NCI-H2029 (cell line): Measurements from ENCODE around the gene TTLL5.
A peak's percentile ranks its signal among the peaks of the same experiment; 100 is the strongest.

Experiments
- DNase-seq: peaks from one replicate; lab custom pipeline; 2025; lab: John Stamatoyannopoulos, UW

The TTLL5 gene

DNA sequence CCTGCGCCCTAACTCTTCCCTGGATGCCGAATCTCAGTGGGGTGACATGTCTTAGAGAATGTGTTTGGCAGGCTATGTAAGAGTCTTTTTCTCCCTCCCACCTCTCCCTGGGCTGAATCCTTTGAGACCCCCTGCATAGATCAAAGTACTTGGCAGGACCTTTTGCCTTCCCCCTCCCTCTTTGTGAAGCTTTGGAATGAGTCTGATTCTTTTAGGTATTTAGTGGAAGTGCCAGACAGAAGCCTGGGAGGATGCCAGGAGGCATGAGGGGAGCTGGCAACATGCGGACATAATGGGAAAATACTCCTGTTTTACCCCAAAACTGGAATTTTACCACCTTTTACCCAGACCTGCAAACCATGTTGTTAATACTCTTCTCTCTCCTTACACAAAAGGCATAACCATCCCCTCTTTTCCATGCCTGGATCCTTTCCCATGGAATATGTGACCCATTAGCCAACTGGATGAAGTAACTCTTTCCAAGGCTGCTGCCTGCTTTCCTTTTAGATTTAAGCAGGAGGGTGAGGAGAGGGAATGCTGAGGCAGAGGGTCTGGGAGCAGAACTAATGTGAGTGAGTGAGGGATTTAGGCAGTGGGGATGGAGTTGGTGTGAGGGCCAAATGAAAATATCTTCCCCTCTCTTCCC lies 41.7 kb downstream of the TTLL5 start:
- DNase-seq: no peak

DNA sequence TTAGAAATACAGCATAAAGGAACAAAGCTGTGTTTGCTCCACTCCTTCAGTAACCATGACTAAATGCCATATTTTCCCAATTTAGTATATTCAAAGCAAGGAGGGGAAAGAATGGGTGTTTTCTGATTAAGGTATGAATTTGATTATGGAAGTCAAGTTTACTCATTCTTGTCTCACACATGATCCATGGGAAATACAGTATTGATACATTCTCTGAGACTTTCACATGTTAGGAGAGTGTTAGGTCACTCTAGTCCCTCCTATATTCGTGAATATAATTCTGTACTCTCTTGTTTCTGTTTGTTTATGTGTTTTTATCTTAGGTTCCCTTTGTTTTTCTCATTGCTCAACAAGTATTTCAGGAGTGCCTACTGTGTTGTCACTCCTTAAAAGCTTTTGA lies 42.4 kb downstream of the TTLL5 start:
- DNase-seq: no peak

DNA sequence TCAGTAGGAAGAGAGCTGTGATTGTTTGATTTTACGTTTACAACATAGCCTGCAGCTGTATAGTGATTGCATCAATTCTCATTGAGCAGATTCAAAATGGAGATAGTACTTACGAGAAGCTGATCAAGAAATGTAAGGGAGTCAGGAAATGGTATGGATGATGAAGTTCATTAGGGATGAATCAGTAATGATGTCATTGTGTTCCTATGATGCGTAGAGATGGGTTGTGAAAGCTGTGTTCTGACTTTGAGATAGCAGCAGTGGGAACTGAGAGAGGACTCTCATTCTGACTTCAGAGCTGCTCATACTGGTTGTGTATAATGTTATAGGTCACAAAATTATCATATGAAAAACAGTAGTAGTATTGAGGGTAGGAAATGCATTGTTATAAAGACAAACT lies 44.0 kb downstream of the TTLL5 start:
- no peak for DNase-seq

DNA sequence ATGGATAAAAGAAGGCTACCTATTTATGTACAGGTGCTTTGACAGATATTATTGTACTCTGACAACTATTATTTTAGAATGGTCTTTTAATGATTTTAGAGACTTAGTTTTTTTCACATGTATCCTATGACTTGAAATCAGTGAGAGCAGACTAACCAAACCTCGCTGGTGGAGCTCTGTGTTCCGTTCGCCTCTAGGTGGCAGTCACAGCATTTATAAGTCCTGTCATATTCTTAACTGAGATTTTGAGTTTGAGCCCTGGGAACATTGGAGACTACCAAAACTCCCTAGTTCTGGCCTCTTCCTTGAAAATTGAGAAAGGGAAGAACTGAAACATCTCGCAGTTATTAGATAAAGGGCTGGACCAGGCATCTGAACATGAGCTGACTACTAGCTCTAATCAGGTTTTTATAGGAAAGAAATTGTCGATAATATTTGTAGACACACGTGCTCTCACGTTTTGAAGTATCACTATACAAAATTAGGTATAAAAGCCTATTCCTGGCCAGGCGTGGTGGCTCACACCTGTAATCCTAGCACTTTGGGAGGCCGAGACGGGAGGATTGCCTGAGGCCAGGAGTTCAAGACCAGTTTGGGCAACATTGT lies 48.3 kb downstream of the TTLL5 start:
- peak; percentile 13 for DNase-seq

DNA sequence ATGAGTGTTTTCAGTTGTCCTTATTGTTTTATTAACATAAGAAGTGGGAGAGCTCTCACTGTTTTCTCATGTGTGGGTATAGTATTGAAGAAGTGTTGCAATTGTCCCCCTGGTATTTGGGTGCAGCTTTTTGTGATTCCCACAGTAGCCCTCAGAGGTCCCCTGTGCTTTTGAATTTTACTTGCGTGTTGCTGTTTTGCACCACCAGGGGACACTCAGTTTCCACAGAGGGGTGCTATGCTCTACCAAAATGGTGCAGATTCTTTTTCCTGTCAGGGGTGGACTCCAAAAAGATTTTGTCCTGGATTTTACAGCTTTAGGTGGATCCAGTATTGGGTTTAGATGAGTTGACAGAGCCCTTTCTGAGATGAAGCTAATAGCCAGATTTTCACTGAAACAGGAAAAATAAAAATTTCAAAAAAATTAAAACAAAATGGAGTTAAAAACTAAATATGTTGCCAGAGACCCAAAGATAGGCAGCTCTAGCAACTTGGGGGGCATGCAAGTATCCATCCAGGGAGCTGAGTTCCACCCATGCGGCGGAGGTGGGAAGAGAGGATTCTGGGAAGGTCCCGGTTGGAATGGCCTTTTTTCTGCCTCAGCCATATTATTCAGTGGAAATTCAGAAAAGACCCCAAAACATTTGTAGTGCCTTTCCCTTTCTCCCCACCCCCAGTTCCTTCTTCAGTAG lies 50.2 kb downstream of the TTLL5 start:
- no peak for DNase-seq

DNA sequence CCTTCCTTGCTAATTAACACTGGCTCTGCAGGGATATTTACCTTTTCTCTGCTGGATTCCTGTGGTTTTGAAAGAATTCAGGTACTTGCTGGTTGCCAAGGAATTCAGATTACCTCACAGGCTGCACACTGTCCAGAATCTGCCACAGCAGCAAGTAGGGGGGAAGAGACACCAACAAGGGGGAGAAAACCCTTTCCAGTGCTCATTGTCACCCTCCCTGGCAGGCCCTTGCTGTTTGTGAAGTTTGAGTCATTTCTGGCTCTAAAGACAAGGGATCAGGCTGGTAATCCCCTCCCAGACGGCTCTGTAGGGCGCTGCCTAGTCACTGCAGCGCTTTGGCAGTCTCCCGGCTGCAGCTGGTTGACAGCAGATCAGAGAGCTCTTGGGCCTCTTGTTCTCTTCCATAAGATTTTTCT lies 50.8 kb downstream of the TTLL5 start:
- DNase-seq: peak; percentile 15

DNA sequence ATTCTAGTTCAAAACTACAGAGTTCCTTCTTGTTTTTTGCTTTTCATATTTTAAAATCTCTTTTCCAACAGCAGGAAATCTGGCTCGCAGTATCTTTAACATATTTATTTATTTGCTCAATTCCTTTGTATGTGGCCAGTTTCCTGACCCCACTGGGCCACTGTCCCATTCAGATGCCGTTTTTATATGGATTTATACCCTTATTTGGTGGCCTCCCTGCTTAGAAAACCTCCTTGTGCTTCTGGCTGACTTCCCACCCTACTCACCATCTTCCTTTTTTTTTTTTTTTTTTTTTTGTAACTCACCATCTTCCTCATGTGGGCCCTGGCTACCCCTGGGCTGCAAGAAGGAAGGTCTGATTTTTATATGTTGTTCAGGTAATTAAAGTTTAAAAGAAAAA lies 53.9 kb downstream of the TTLL5 start:
- no peak for DNase-seq

DNA sequence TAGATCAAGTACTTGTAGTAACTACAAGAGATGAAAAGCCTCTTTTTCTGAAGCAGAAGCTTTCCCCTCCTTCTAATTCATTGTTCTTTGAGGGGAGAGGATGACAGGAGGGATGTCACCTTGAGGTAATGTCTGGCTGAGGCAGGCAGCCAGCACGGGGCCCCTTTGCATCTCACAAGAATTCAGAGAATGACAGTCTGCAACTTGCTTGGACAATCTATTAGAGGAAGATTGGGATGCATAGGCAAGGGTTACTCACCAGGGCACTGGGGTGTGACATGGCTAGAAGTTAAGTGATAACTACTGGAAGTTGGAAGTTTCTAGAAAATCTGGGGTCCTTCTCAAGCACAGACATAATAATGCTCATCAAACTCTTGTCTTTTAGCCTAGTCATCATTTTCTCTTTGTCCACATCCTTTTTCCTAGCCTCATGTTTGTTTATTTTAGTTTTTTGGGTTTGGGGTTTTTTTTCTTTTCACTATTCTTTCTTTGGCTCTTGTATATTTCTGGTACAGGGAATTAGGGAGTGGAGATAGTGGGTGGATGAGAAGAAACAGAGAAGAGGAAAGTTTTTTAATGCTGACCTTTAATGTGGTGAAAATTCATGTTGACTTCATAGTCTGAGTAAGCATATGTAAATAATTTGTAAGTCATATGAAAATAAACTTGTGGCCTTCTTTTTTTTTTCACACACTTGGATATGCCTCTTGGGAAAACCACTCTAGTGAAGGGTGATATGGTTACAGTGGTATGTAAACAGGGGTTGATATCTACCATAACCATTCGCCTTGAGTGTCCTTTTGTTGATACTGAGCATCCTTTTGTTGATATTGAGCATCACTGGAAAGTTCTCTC lies 55.1 kb downstream of the TTLL5 start:
- DNase-seq: no peak

DNA sequence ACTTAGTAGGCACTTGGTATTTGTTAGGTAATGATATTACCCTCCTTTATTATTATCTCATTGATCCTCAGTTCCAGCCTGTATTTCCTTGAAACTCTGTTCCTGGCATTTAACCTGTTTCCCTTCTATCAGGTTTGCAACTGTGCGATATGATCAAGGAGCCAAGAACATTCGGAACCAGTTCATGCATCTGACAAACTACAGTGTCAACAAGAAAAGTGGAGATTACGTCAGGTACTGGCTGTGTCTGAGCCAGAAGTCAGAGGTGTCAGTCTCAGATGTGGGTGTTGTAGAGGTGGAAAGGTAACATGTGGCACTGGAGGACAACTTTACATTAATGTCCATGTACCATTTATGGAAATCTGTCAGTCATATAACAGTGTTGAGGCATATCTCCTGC lies 56.7 kb downstream of the TTLL5 start:
- DNase-seq: no peak

DNA sequence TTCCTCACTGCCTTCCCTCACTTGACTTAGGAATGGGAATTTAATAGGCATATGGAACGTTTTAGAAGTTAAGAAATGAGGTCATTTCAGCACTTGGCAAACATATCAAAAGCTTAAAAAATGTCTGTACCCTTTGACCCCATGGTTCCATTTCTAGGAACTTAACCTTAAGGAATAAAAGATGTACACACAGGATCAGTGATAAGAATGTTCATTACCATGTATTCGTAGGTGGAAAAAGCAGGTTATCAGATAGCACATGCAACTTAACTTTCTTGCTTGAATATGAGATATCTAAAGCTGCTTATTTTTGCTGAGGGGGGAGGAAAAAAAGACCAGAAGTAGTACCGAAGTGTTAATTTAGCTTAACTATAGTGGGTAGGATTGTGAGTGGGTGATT lies 57.2 kb downstream of the TTLL5 start:
- no peak for DNase-seq

DNA sequence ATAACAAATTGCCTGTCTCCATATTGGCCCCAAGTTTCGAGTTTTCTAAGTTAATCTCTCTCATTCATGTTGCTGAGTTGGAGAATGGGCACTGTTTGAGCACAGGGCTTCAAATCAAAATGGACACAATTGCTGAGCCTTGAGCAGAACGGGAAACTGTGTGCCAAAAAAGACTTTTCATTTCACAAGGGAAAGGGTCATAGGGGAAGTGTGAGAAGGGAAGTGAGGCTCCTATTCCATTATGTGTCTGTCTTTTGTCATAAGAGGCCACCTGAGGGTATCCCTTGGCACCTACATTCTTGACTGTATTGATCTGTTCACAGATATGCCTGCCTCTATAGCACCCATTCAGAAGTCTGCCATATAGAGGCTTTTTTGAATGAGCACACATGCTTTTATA lies 59.1 kb downstream of the TTLL5 start:
- no peak for DNase-seq

DNA sequence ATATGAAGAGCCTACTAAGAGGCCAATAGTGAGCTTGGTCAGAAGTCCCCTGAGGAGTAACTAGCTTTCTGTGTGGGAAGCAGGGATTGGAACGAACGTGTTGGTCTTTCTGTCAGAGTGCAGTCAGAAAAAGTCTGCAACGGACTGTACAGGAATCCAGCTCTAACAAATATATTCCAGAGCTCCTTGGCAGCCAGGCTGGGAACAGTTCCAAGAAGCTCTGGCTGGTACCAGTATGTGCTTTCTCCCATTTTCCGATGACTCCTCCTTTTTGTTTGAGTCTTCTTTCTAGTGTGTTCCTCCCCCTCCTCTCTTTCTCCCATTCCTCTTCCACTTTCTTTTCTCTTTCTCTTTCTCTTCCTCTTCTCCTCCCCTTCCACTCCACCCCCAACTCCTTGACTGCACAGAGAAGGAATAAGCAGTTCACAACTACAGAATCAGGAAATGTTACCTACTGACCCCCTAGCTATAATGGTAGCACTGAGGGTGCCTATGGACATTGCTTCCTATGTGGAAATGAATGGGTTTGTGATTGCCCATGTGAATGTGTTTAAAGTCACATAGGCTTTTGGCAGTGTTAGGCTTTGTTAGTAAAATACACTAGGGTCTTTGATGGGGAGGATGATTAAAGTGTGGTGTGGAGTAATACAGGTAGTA lies 59.9 kb downstream of the TTLL5 start:
- no peak for DNase-seq

DNA sequence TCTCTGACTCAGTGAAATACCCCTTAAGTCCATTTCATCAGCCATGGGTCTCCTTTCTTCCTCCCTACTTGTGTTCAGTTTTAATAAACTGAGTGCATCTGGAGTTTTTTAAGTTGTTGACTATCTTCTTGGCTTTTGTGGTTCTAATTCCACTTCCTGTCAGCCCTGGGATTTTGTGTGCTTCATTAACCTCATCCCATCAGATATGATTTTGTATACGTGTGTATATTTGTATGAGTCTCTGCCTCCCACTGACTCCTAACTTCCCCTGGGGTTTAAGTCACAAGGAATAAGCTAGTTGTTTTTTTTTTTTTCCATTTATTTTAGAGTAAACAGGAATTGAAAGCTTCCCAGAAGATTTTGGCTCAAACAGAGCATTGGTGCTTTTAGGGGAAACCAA lies 62.7 kb downstream of the TTLL5 start:
- DNase-seq: no peak

DNA sequence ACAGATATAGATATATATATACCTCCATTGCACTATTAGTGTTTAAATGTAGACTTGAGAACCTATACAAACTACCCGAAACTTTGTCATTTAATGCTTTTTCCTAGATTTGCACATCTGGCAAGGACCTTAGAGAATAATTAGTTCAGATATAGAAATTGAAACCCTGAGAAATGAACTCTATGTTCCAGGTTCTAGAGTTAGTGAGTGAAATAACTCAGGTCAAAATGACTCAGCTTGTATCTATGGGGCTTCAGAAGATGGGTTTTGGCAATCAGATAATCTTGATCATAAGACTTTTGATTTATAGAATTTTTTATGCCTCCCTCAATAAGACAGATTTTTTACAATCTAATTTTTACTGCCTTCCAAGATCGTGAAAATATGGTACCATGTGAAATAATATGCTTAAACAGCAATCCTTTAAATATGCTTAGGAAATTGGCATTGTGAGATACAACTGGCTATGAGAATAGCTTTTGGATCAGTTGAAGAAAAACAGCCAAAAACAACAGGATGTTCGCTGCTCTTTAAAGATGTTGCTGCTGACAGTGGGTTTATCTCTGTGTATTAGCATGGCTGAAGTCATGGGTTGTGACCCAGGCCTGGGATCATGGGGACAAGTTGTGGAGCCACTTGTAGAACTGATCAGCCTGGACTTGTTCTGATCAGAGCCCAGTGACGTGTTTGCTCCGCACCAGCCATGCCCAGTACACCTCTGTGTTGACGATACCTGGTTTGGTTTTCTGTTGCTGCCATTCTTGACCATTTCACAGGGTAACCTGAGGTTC lies 63.6 kb downstream of the TTLL5 start:
- no peak for DNase-seq

DNA sequence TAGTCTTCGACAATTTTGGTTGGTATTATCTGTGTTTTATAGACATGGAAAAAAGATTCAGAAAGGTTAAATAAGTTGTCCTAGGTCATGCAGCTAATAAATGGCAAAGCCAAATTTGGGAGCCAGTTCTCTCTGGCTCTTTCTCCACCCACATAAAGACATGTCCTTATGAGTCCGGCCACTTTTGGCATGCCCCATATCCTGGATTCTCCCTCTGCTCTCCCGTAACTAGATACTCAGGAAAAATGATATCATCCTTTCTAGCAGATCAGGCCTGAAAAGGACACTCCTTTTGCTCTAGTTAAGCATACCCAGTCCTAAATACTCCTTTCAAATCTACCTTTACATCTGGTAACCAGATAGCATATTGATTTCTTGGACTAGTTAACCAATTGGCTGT lies 64.4 kb downstream of the TTLL5 start:
- peak; percentile 13 for DNase-seq

DNA sequence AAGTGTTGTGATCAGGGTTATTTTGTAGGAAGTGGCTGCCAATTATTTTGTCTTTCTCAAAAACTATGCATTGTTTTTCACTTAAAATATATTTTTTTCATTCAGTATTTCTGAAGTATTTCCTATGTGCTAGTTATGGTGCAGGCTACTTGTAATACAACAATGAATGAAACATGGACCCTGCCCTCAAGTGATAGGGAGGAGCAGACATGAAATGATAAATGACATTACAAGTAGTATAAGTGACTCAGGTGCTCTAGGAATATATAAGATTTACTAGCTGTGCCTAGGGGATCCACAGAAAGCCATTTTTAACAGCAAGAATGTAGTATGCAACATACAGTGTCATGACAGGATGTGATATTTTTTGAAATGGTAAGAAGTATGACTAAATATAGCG lies 65.3 kb downstream of the TTLL5 start:
- no peak for DNase-seq

DNA sequence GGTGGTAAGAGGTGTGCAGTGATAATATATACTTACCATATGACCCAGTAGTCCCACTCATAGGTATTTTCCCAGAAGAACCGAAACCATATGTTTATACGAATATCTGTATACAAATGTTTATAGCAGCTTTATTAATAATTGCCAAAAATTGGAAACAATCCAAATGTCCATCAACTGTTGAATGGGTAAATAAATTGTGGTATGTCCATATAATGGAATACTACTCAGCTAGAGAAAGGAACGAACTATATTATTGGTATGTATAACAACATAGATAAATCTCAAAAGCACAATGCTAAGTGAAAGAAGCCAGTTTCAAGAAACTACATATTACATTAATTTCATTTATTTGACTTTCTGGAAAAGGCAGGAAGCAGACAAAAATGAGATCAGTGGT lies 66.1 kb downstream of the TTLL5 start:
- no peak for DNase-seq

DNA sequence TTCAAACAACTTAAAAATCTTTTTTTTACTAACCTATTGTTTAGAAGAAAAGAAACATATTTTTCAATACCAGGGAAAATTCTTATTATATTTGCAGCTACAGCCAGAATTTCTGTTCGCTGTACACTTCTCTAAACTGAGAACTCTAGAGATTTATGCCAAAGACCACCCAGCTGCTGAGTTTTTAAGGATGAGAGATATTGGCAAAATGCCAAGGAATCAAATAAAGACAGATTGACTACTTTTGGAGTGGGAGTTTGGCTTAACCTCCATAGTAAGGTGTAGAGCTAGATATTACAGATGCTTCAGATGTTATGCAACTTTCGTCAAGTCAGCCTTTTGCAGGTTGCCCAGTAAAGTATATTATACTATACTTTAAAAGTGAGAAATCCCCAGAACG lies 71.8 kb downstream of the TTLL5 start:
- DNase-seq: no peak

DNA sequence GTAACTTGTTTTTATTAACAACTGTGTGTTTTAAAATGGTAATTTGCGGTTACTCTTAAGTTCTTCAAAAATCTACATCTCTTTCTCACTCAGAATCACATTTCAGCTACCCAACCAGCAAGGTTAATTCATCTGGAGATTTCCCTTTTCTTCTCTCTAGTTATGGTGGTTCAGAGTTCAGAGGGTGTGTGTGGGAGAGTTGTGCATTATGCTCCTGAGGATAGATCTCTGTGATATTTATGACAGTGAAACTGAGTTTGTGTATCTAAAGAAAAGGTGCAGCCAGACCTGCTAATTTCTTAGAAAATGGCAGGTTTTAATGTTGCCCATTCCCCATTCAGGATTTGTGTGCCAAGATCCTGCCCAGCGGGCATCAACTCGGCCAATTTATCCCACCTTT lies 73.8 kb downstream of the TTLL5 start:
- DNase-seq: no peak

DNA sequence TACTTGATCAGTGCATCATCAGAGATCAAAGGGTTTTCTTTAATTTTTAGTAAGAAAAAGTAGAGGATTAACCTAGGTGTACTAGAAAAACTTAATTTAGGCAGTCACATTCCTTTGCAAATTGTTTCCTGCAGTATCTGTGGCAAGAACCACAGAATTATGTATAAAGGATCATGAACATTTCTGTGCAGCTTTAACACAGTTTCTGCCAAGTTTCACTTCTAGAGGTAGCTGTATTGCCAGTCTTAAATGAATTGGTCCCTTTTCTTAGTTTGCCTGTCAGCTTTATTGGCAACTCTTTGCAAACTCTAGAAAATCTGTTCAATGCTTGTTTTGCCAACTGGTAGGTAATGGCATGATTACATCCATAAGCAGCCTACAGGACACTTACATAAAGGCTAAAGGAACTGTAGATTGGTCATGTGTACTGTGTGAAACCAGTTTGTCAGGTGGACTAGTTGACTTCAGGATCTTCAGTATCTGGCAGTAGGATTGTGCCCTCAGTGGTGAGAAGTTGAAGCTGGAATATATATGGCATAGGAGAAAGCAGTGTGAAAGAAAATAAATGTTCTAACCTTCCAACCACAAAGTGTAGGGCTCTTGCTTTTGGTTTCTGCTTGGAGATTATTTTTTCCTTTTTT lies 75.9 kb downstream of the TTLL5 start:
- DNase-seq: no peak

DNA sequence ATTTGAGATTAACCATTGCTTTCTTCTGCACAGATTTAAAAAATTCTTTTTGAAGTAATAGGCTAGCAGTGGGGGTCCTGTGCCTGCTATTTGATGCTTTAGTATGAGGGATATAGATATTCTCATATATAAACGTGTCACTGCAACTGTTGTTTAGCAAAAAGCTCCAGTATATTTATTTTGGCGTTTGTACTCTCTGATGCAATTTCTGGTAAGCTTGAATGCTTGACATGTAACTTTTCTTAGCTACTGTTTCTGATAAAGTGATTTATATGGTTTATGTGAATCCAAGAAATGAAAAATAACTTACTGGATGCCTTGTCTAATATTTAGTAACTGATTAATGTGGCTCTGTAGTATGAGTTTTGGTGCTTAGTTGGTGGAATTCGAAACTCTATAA lies 77.1 kb downstream of the TTLL5 start:
- no peak for DNase-seq
